ENCODE data around the gene FAM98B. TPM values are rescaled to one million over a fixed set of nuclear protein-coding genes. Genes with fewer than 3 reads are reported as not detected.

The FAM98B gene
- total RNA-seq, 1 experiment from 2014 or later, result 50.0 TPM

DNA sequence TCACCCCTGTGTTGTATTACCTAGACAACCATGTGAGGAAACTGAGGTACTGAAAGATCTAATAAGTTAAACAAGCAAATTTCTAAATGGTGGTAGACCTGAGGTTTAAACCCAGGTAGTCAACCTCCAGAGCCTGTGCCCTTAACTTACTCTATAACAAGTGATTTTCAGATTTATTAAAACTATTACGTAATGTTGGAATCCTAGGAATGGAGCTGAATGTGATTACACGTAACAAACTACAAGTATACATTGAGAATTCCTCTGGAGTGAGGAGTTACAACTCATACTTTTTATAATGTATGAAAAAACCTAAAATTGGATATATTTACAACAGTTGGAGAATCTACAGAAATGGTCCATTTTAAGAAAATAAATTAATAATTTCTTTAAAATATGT, 18.0 kb downstream of the FAM98B start:
- Histone ChIP-seq H4K8ac (replicated peaks; ENCODE audit: insufficient read length, low read depth, low read length) (no peak overlapping the region), H3K79me2 (ENCODE audit: insufficient read depth, low read length) (no peaks in the 10 kb centered on the region), H2BK5ac (ENCODE audit: insufficient read length, low read length) (no peak overlapping the region), H2AK5ac (ENCODE audit: insufficient read length, low read length) (no peak overlapping the region), H2BK20ac (ENCODE audit: low read depth, low read length, poor library complexity, severe bottlenecking) (no peak overlapping the region), H3T11ph (ENCODE audit: low read length) (no peak overlapping the region), H3K4me2 (ENCODE audit: insufficient read depth, insufficient read length, low read length) (no peak overlapping the region), H2AFZ (ENCODE audit: low read length) (no peak overlapping the region), H2BK15ac (ENCODE audit: low read depth, low read length) (no peak overlapping the region), H3K9ac (ENCODE audit: extremely low read depth, insufficient read length, low read length) (no peak overlapping the region), H3K9me3 (ENCODE audit: control insufficient read depth, low read depth, low read length) (no peaks in the 10 kb centered on the region), H3K14ac (ENCODE audit: insufficient read depth, low read length) (no peak overlapping the region), H3K4ac (ENCODE audit: low read depth, low read length) (no peak overlapping the region), H2BK120ac (ENCODE audit: low read depth, low read length, poor library complexity, severe bottlenecking) (no peak overlapping the region), H4K20me1 (ENCODE audit: control insufficient read depth, insufficient read depth, insufficient read length) (no peaks in the 10 kb centered on the region), H3K18ac (ENCODE audit: insufficient read length, low read depth, low read length) (no peak overlapping the region), H4K5ac (ENCODE audit: insufficient read length, low read depth, low read length) (no peak overlapping the region), H4K91ac (ENCODE audit: insufficient read length, low read depth, low read length) (no peak overlapping the region), H3K4me1 (ENCODE audit: insufficient read depth, low read length) (no peaks in the 10 kb centered on the region), H3K23me2 (ENCODE audit: insufficient read length, low read depth, low read length, poor library complexity, severe bottlenecking) (no peaks in the 10 kb centered on the region), H3K79me1 (ENCODE audit: insufficient read depth, low read depth, low read length, poor library complexity, severe bottlenecking) (no peaks in the 10 kb centered on the region), H3K27me3 (ENCODE audit: insufficient read depth, low read length) (no peaks in the 10 kb centered on the region; the same call in 1 of the 2 replicates), H3K27ac (ENCODE audit: insufficient read length, low read depth, low read length) (no peak overlapping the region), H3K23ac (ENCODE audit: insufficient read length, low read depth, low read length) (no peak overlapping the region), H2BK12ac (ENCODE audit: insufficient read length, low read depth, low read length) (no peak overlapping the region), H3K56ac (ENCODE audit: insufficient read length, low read depth, low read length) (no peak overlapping the region)
- DNase-seq, result no peak
- no CpG with 5 or more reads among the region's 2 CpGs for WGBS (ENCODE audit: extremely low coverage, insufficient read length, low lambda C conversion rate)
- Mint-ChIP-seq H3K27me3 (ENCODE audit: low read depth) (no peaks in the 10 kb centered on the region), H3K36me3 (ENCODE audit: insufficient read depth in 1 of 3, low read depth in 3 of 3) (peaks cover 9 to 34% (median 33%) of the 10 kb centered on the region in 3 experiments; a peak in 6 of 7 replicates), H3K4me1 (no peaks in the 10 kb centered on the region), H3K4me3 (no peak overlapping the region), H3K27ac (no peak overlapping the region), H3K9me3 (no peaks in the 10 kb centered on the region)
- TF ChIP-seq CTCF (conservative IDR thresholded peaks at IDR 0.05), result no peak

Measured in H9 (cell line).